K562 (cell line): ENCODE data around the gene RHOA. TPM values are rescaled to one million over a fixed set of nuclear protein-coding genes. Genes with fewer than 3 reads are reported as not detected.
A peak's percentile ranks its signal among the peaks of the same experiment; 100 is the strongest.

ENCODE experiments used
- ATAC-seq: fragments of 200-7000 bp; cut with Tn5 transposase; 3 replicates; pipeline ENCODE4 v1.9.1; 2020; ENCODE audit warnings: moderate library complexity
- BruUV-seq: library from RNA; stranded (reverse); fragments of 400-500 nt; replicated peaks from 2 replicates; lab custom pipeline; 2021; lab: Mats Ljungman, UMichigan
- CTCF ChIA-PET: fragments of 300-600 bp; formaldehyde crosslinking; extraction: SDS; loops from one replicate; lab custom pipeline; 2021; ENCODE audit warnings: low intra/inter-chr PET ratio; lab: Yijun Ruan, JAX
- POLR2A ChIA-PET: fragments of 300-600, 350-650 bp; sonication (Branson Sonifier 250); formaldehyde crosslinking; extraction: SDS; loops from one replicate; lab custom pipeline; 2021; ENCODE audit warnings: antibody characterized with exemption, inconsistent platforms; lab: Yijun Ruan, JAX
- DNase-seq, 4 experiments: peaks; one replicate each; pipeline versions ENCODE4 v3.0.0 to v3.0.0-alpha.2; 2011 to 2018; ENCODE audit warnings: low spot score in 3 of 4, mixed read lengths in 3 of 4; ENCODE audit errors: extremely low read depth in 1 of 4
- FAIRE-seq: peaks from 2 replicates; lab custom pipeline; 2011; peaks lifted over from hg19 to GRCh38; lab: Jason Lieb, UNC
- H2AFZ ChIP-seq: 2 replicates; pipeline ENCODE4 v1.6.0; 2011; ENCODE audit warnings: low read depth, low read length, control low read depth, inconsistent platforms
- H3K27ac ChIP-seq: fragments of 200-600 bp; 3 replicates; pipeline ENCODE4 v1.8.0; 2011; ENCODE audit warnings: low read depth, mild to moderate bottlenecking, control low read depth, inconsistent platforms, low read length, moderate library complexity, mixed read lengths; ENCODE audit errors: extremely low read depth
- H3K27me3 ChIP-seq, 2 experiments: fragments of 300-600 bp in 1 of 2; 2 replicates in 1 of 2; 3 replicates in 1 of 2; pipeline versions ENCODE4 v1.6.0 to v1.8.0; 2011; ENCODE audit warnings: inconsistent platforms in 2 of 2, low read length in 2 of 2, mild to moderate bottlenecking in 1 of 2, mixed read lengths in 1 of 2, moderate library complexity in 1 of 2; ENCODE audit not compliant: control insufficient read depth in 2 of 2, insufficient read depth in 2 of 2
- H3K36me3 ChIP-seq: fragments of 300-600 bp; 3 replicates; pipeline ENCODE4 v1.8.0; 2011; ENCODE audit warnings: mild to moderate bottlenecking, low read length, inconsistent platforms; ENCODE audit not compliant: control insufficient read depth, insufficient read depth
- H3K4me1 ChIP-seq, 2 experiments: fragments of 200-600 bp in 1 of 2; replicated peaks in 1 of 2; 2 replicates in 1 of 2; 3 replicates in 1 of 2; pipeline versions ENCODE4 v1.5.1 to v1.8.0; 2011; ENCODE audit warnings: inconsistent platforms in 2 of 2, low read length in 2 of 2, mild to moderate bottlenecking in 1 of 2, mixed read lengths in 1 of 2, moderate library complexity in 1 of 2; ENCODE audit not compliant: control insufficient read depth in 2 of 2, insufficient read depth in 2 of 2
- H3K4me2 ChIP-seq: 2 replicates; pipeline ENCODE4 v1.6.1; 2011; ENCODE audit warnings: low read length, control low read depth, inconsistent platforms, mixed read lengths; ENCODE audit not compliant: insufficient read depth
- H3K4me3 ChIP-seq: fragments of 200-600 bp; sonication (generic), shearing (Covaris generic); 2 replicates; pipeline ENCODE4 v1.5.1; 2016; ENCODE audit warnings: control low read depth, inconsistent platforms
- H3K79me2 ChIP-seq: fragments of 200-600 bp; 3 replicates; pipeline ENCODE4 v1.8.0; 2011; ENCODE audit warnings: low read length, inconsistent platforms; ENCODE audit not compliant: control insufficient read depth, insufficient read depth
- H3K9ac ChIP-seq, 2 experiments: 2 replicates each; pipeline versions ENCODE4 v1.6.0 to v1.6.1; 2011; ENCODE audit warnings: low read depth in 2 of 2, low read length in 2 of 2, control low read depth in 1 of 2, inconsistent platforms in 1 of 2, mild to moderate bottlenecking in 1 of 2, mixed read lengths in 1 of 2; ENCODE audit not compliant: insufficient read depth in 1 of 2
- H3K9me1 ChIP-seq: one replicate; pipeline ENCODE4 v1.6.0; 2011; ENCODE audit warnings: inconsistent platforms, mild to moderate bottlenecking, low read length, moderate library complexity; ENCODE audit not compliant: control insufficient read depth, insufficient read depth
- H3K9me3 ChIP-seq: replicated peaks from 2 replicates; pipeline ENCODE4 v1.5.1; 2011; ENCODE audit warnings: low read depth, low read length, inconsistent platforms; ENCODE audit not compliant: control insufficient read depth, insufficient read depth
- H4K20me1 ChIP-seq: replicated peaks from 2 replicates; pipeline ENCODE4 v1.6.1; 2011; ENCODE audit warnings: low read length, inconsistent platforms, mixed read lengths; ENCODE audit not compliant: control insufficient read depth, insufficient read depth
- CCNT2 ChIP-seq: IDR thresholded peaks from 2 replicates; pipeline ENCODE4 v1.6.1; 2011; ENCODE audit warnings: borderline replicate concordance, low read depth, mild to moderate bottlenecking, moderate library complexity, mixed read lengths, low read length; ENCODE audit not compliant: insufficient read length; ENCODE audit errors: extremely low read depth
- FIP1L1 ChIP-seq: fragments of 200-400 bp; formaldehyde crosslinking; IDR thresholded peaks from 2 replicates; pipeline ENCODE4 v1.6.1; 2018; ENCODE audit warnings: mild to moderate bottlenecking, low read depth, low read length; ENCODE audit not compliant: poor library complexity, severe bottlenecking
- HNRNPL ChIP-seq: fragments of 200-400 bp; formaldehyde crosslinking; IDR thresholded peaks from 2 replicates; pipeline ENCODE4 v1.6.1; 2017; ENCODE audit warnings: low read depth, mild to moderate bottlenecking, low read length
- RBM25 ChIP-seq: fragments of 200-400 bp; formaldehyde crosslinking; IDR thresholded peaks from 2 replicates; pipeline ENCODE4 v1.6.1; 2018; ENCODE audit warnings: low read length, low read depth, moderate library complexity; ENCODE audit not compliant: severe bottlenecking
- SFPQ ChIP-seq: fragments of 200-400 bp; formaldehyde crosslinking; IDR thresholded peaks from 2 replicates; pipeline ENCODE4 v1.6.1; 2017; ENCODE audit warnings: mild to moderate bottlenecking, low read depth, low read length, moderate library complexity
- ZNF124 ChIP-seq: sonication (generic); formaldehyde crosslinking; IDR thresholded peaks from 2 replicates; pipeline ENCODE4 v1.8.1; 2022; ENCODE audit warnings: missing genetic modification reagents
- WGBS: fragments of 100-300 bp; shearing (Covaris generic); methylation state at CpG from one replicate; pipeline ENCODE4 v1.1.6; 2016; ENCODE audit warnings: low coverage, mixed read lengths; ENCODE audit not compliant: insufficient coverage; ENCODE audit errors: missing lambda C conversion rate; 5-methylcytosine and 5-hydroxymethylcytosine counted together
- in situ Hi-C: fragments of 300-500 bp; cut with MboI; formaldehyde crosslinking; loops from 4 replicates; pipeline ENCODE4 v1.15.0; 2018; ENCODE audit warnings: inconsistent platforms, mixed read lengths
- intact Hi-C: fragments of 100-400 bp; cut with micrococcal nuclease; formaldehyde crosslinking; loops from 2 replicates; pipeline ENCODE4 v1.14.2; 2022
- polyA plus RNA-seq, 8 experiments: library from polyadenylated mRNA; depleted of rRNA in 4 of 8; stranded (reverse) in 5 of 8; unstranded in 3 of 8; fragments of >200 nt; fragmentation: Nextera tagmentation in 2 of 8; fragmentation: Illumina TruSeq in 1 of 8; extraction: Ambion mirVana in 2 of 8; extraction: Trizol in 1 of 8; gene quantifications; 2 replicates each; pipeline versions ENCODE4 v1.2.1 to v1.2.3, GENCODE V29; 2011 to 2014; ENCODE audit warnings: inconsistent platforms in 1 of 8, missing spikeins in 1 of 8
- total RNA-seq, 7 experiments: library from RNA; depleted of rRNA in 6 of 7; stranded (reverse); fragments of >200 nt in 6 of 7; fragmentation: Illumina TruSeq in 2 of 7; extraction: Trizol in 2 of 7; gene quantifications; 2 replicates each; pipeline versions ENCODE4 v1.2.1 to v1.2.3, GENCODE V29; 2011 to 2021; ENCODE audit warnings: low replicate concordance in 1 of 7
- TF ChIP-seq, protein P1 (sequence below): fragments of 450-650 bp; formaldehyde crosslinking; IDR thresholded peaks from 2 replicates; pipeline ENCODE4 v1.4.0; 2022; ENCODE audit warnings: missing genetic modification characterization

The RHOA gene
- total and polyA plus RNA-seq, 9 of the 15 experiments (the other 6 are each of a cell fraction or from before 2014, with no cell fraction given), result 136 to 540 (median 236) TPM

- no peak for FAIRE-seq
- no peaks in the 10 kb centered on the region for H3K36me3 ChIP-seq
- peaks cover 0 to 2% of the 10 kb centered on the region in 2 experiments; a peak in 3 of 5 replicates for H3K4me1 ChIP-seq
- H3K27me3 ChIP-seq, result no peaks in the 10 kb centered on the region
- H3K27ac ChIP-seq, result no peak overlapping the region
- DNase-seq, result no peak
- no peaks in the 10 kb centered on the region for H4K20me1 ChIP-seq
- ChIA-PET POLR2A (interaction anchor here (0.6 kb wide), 1 partner anchor 9 kb away, joined by 3 read pairs; no protein-coding TSS in a partner anchor), CTCF (no interaction called here)
- no peak overlapping the region for H3K4me2 ChIP-seq
- TF ChIP-seq FIP1L1 (no peak), SFPQ (no peak), RBM25 (peak; percentile 31), CCNT2 (no peak), ZNF124 (no peak), HNRNPL (no peak)
- TF ChIP-seq, protein P1, sequence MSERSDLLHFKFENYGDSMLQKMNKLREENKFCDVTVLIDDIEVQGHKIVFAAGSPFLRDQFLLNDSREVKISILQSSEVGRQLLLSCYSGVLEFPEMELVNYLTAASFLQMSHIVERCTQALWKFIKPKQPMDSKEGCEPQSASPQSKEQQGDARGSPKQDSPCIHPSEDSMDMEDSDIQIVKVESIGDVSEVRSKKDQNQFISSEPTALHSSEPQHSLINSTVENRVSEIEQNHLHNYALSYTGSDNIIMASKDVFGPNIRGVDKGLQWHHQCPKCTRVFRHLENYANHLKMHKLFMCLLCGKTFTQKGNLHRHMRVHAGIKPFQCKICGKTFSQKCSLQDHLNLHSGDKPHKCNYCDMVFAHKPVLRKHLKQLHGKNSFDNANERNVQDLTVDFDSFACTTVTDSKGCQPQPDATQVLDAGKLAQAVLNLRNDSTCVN (CRISPR knock-in tag), result no peak
- H3K4me3 ChIP-seq, result no peak overlapping the region
- H2AFZ ChIP-seq, result no peak overlapping the region
- no peak overlapping the region for H3K9ac ChIP-seq
- intact Hi-C loops (no loop called here), in situ Hi-C loops (no loop called here)
- no peaks in the 10 kb centered on the region for H3K9me3 ChIP-seq
- BruUV-seq, result no TSS peak
- H3K79me2 ChIP-seq, result no peaks in the 10 kb centered on the region
- H3K9me1 ChIP-seq, result no peaks in the 10 kb centered on the region
- WGBS, result 86% methylated on average over 3 of the region's 3 CpGs
- ATAC-seq, result no peak
Measured at GRCh38 chr3:49456466-49456865, 44.7 kb upstream of the RHOA start.
